ENCODE results near the gene ADGRV1. TPM values are rescaled to one million over a fixed set of nuclear protein-coding genes. Genes with fewer than 3 reads are reported as not detected.

Gene ADGRV1
- total RNA-seq, 1 experiment from 2014 or later: 1.8 TPM

- in situ Hi-C loops (cut with HindIII; ENCODE audit: low pct_unique_long_range_greater_than_20kb, low sequenced_read_pairs): no loop called here
- DNase-seq (ENCODE audit: low read depth): no peak
Measured at GRCh38 chr5:91128604-91129003, 570.0 kb downstream of the ADGRV1 start.

GRCh38 chr5:91129748-91130147, 571.2 kb downstream of the ADGRV1 start:
- in situ Hi-C loops (cut with HindIII; ENCODE audit: low pct_unique_long_range_greater_than_20kb, low sequenced_read_pairs): no loop called here
- no peak for DNase-seq (ENCODE audit: low read depth)

GRCh38 chr5:91130759-91131158, 572.2 kb downstream of the ADGRV1 start:
- DNase-seq (ENCODE audit: low read depth): no peak
- in situ Hi-C loops (cut with HindIII; ENCODE audit: low pct_unique_long_range_greater_than_20kb, low sequenced_read_pairs): no loop called here

- DNase-seq (ENCODE audit: low read depth): peak; percentile 70
- in situ Hi-C loops (cut with HindIII; ENCODE audit: low pct_unique_long_range_greater_than_20kb, low sequenced_read_pairs): no loop called here
Measured at GRCh38 chr5:91132550-91132949, 574.0 kb downstream of the ADGRV1 start.

GRCh38 chr5:91133183-91133582, 574.6 kb downstream of the ADGRV1 start:
- peak; percentile 30 for DNase-seq (ENCODE audit: low read depth)
- in situ Hi-C loops (cut with HindIII; ENCODE audit: low pct_unique_long_range_greater_than_20kb, low sequenced_read_pairs): no loop called here

GRCh38 chr5:91135475-91136248, 577.1 kb downstream of the ADGRV1 start:
- in situ Hi-C loops (cut with HindIII; ENCODE audit: low pct_unique_long_range_greater_than_20kb, low sequenced_read_pairs): no loop called here

GRCh38 chr5:91136271-91136670, 577.7 kb downstream of the ADGRV1 start:
- in situ Hi-C loops (cut with HindIII; ENCODE audit: low pct_unique_long_range_greater_than_20kb, low sequenced_read_pairs): no loop called here
- peak; percentile 68 for DNase-seq (ENCODE audit: low read depth)

More at GRCh38 chr5:91135475-91136248, 577.1 kb downstream of the ADGRV1 start:
- no peak for DNase-seq (ENCODE audit: low read depth)

GRCh38 chr5:91137647-91138046, 579.0 kb downstream of the ADGRV1 start:
- in situ Hi-C loops (cut with HindIII; ENCODE audit: low pct_unique_long_range_greater_than_20kb, low sequenced_read_pairs): no loop called here
- no peak for DNase-seq (ENCODE audit: low read depth)

GRCh38 chr5:91139572-91140200, 581.1 kb downstream of the ADGRV1 start:
- in situ Hi-C loops (cut with HindIII; ENCODE audit: low pct_unique_long_range_greater_than_20kb, low sequenced_read_pairs): no loop called here
- no peak for DNase-seq (ENCODE audit: low read depth)

- DNase-seq (ENCODE audit: low read depth): no peak
- in situ Hi-C loops (cut with HindIII; ENCODE audit: low pct_unique_long_range_greater_than_20kb, low sequenced_read_pairs): no loop called here
Measured at GRCh38 chr5:91140657-91141056, 582.1 kb downstream of the ADGRV1 start.

- no peak for DNase-seq (ENCODE audit: low read depth)
- in situ Hi-C loops (cut with HindIII; ENCODE audit: low pct_unique_long_range_greater_than_20kb, low sequenced_read_pairs): no loop called here
Measured at GRCh38 chr5:91141642-91142041, 583.0 kb downstream of the ADGRV1 start.

- DNase-seq (ENCODE audit: low read depth): no peak
- in situ Hi-C loops (cut with HindIII; ENCODE audit: low pct_unique_long_range_greater_than_20kb, low sequenced_read_pairs): no loop called here
Measured at GRCh38 chr5:91142386-91142785, 583.8 kb downstream of the ADGRV1 start.

GRCh38 chr5:91142819-91143218, 584.2 kb downstream of the ADGRV1 start:
- in situ Hi-C loops (cut with HindIII; ENCODE audit: low pct_unique_long_range_greater_than_20kb, low sequenced_read_pairs): no loop called here

GRCh38 chr5:91143840-91144239, 585.2 kb downstream of the ADGRV1 start:
- in situ Hi-C loops (cut with HindIII; ENCODE audit: low pct_unique_long_range_greater_than_20kb, low sequenced_read_pairs): no loop called here
- no peak for DNase-seq (ENCODE audit: low read depth)

More at GRCh38 chr5:91142819-91143218, 584.2 kb downstream of the ADGRV1 start:
- no peak for DNase-seq (ENCODE audit: low read depth)

- in situ Hi-C loops (cut with HindIII; ENCODE audit: low pct_unique_long_range_greater_than_20kb, low sequenced_read_pairs): no loop called here
- no peak for DNase-seq (ENCODE audit: low read depth)
Measured at GRCh38 chr5:91144491-91145332, 586.1 kb downstream of the ADGRV1 start.

GRCh38 chr5:91145333-91145620, 586.7 kb downstream of the ADGRV1 start:
- no peak for DNase-seq (ENCODE audit: low read depth)
- in situ Hi-C loops (cut with HindIII; ENCODE audit: low pct_unique_long_range_greater_than_20kb, low sequenced_read_pairs): no loop called here

- no peak for DNase-seq (ENCODE audit: low read depth)
- in situ Hi-C loops (cut with HindIII; ENCODE audit: low pct_unique_long_range_greater_than_20kb, low sequenced_read_pairs): no loop called here
Measured at GRCh38 chr5:91146230-91146629, 587.6 kb downstream of the ADGRV1 start.

- DNase-seq (ENCODE audit: low read depth): no peak
- in situ Hi-C loops (cut with HindIII; ENCODE audit: low pct_unique_long_range_greater_than_20kb, low sequenced_read_pairs): no loop called here
Measured at GRCh38 chr5:91146905-91147600, 588.5 kb downstream of the ADGRV1 start.

- DNase-seq (ENCODE audit: low read depth): peak; percentile 54
- in situ Hi-C loops (cut with HindIII; ENCODE audit: low pct_unique_long_range_greater_than_20kb, low sequenced_read_pairs): no loop called here
Measured at GRCh38 chr5:91150234-91150633, 591.6 kb downstream of the ADGRV1 start.
